WTC11 (cell line): ENCODE measurements around the gene MBP. TPM values are rescaled to one million over a fixed set of nuclear protein-coding genes. Genes with fewer than 3 reads are reported as not detected.

ENCODE experiments used
- ATAC-seq: fragments of 200-7000 bp; cut with Tn5 transposase; 2 replicates; pipeline ENCODE4 v1.10.0; 2021; ENCODE audit warnings: mild to moderate bottlenecking, moderate library complexity
- CTCF ChIA-PET: fragments of 300-600 bp; sonication (Branson Sonifier 250); formaldehyde crosslinking; loops from one replicate; lab custom pipeline; 2021; ENCODE audit warnings: antibody characterized with exemption; lab: Charles Lee
- POLR2A ChIA-PET: fragments of 350-600 bp; sonication (Branson Sonifier 250); formaldehyde crosslinking; loops from one replicate; lab custom pipeline; 2021; ENCODE audit warnings: antibody characterized with exemption; lab: Charles Lee
- DNase-seq: peaks from one replicate; pipeline ENCODE4 v3.0.0; 2021; ENCODE audit warnings: low spot score
- H3K27ac Mint-ChIP-seq: 2 replicates; pipeline ENCODE4 v1.8.0; 2021; ENCODE audit warnings: mixed read lengths
- H3K27me3 Mint-ChIP-seq: 2 replicates; pipeline ENCODE4 v1.8.0; 2021; ENCODE audit warnings: low read depth, mild to moderate bottlenecking, moderate library complexity, mixed read lengths
- H3K36me3 Mint-ChIP-seq: 2 replicates; pipeline ENCODE4 v1.8.0; 2021; ENCODE audit warnings: mixed read lengths
- H3K4me1 Mint-ChIP-seq: 2 replicates; pipeline ENCODE4 v1.8.0; 2022; ENCODE audit warnings: mixed read lengths
- H3K4me3 Mint-ChIP-seq: 2 replicates; pipeline ENCODE4 v1.8.0; 2021; ENCODE audit warnings: mild to moderate bottlenecking, moderate library complexity, mixed read lengths
- H3K9me3 Mint-ChIP-seq: 2 replicates; pipeline ENCODE4 v1.8.0; 2021; ENCODE audit warnings: mixed read lengths
- ATF1 ChIP-seq: sonication (generic); formaldehyde crosslinking; IDR thresholded peaks from 2 replicates; pipeline ENCODE4 v1.8.1; 2023; ENCODE audit warnings: mild to moderate bottlenecking, moderate library complexity, missing genetic modification reagents
- CBFB ChIP-seq: sonication (generic); formaldehyde crosslinking; IDR thresholded peaks from 2 replicates; pipeline ENCODE4 v1.8.1; 2022; ENCODE audit warnings: mild to moderate bottlenecking, low read depth, missing genetic modification reagents
- CREM ChIP-seq: sonication (generic); formaldehyde crosslinking; IDR thresholded peaks from 2 replicates; pipeline ENCODE4 v1.8.1; 2022; ENCODE audit warnings: mild to moderate bottlenecking, missing genetic modification reagents, moderate library complexity
- MXD4 ChIP-seq: fragments of 250-450 bp; sonication (Bioruptor Pico); IDR thresholded peaks from 2 replicates; pipeline ENCODE4 v1.8.0; 2021; ENCODE audit warnings: mild to moderate bottlenecking, moderate library complexity, borderline replicate concordance
- NR1H2 ChIP-seq: sonication (generic); formaldehyde crosslinking; IDR thresholded peaks from 2 replicates; pipeline ENCODE4 v1.9.0; 2021; ENCODE audit warnings: mild to moderate bottlenecking, moderate library complexity, missing genetic modification reagents
- NR3C1 ChIP-seq: sonication (generic); formaldehyde crosslinking; conservative IDR thresholded peaks from 2 replicates; pipeline ENCODE4 v1.8.1; 2023; ENCODE audit warnings: low read depth, mild to moderate bottlenecking, missing genetic modification reagents
- SMAD3 ChIP-seq: sonication (generic); formaldehyde crosslinking; IDR thresholded peaks from 2 replicates; pipeline ENCODE4 v1.8.0; 2022; ENCODE audit warnings: missing genetic modification reagents, mild to moderate bottlenecking, borderline replicate concordance
- SMAD4 ChIP-seq: sonication (generic); formaldehyde crosslinking; IDR thresholded peaks from 2 replicates; pipeline ENCODE4 v1.8.0; 2022; ENCODE audit warnings: mild to moderate bottlenecking, missing genetic modification reagents
- SOX15 ChIP-seq: fragments of 250-450 bp; sonication (Bioruptor Pico); IDR thresholded peaks from 2 replicates; pipeline ENCODE4 v1.9.0; 2021; ENCODE audit warnings: mild to moderate bottlenecking
- TCF7 ChIP-seq: sonication (generic); formaldehyde crosslinking; IDR thresholded peaks from 2 replicates; pipeline ENCODE4 v1.8.0; 2022; ENCODE audit warnings: mild to moderate bottlenecking, low read depth, missing genetic modification reagents, moderate library complexity
- TEAD4 ChIP-seq: sonication (generic); formaldehyde crosslinking; IDR thresholded peaks from 2 replicates; pipeline ENCODE4 v1.8.0; 2022; ENCODE audit warnings: mild to moderate bottlenecking, missing genetic modification reagents
- TP53 ChIP-seq: sonication (generic); formaldehyde crosslinking; IDR thresholded peaks from 2 replicates; pipeline ENCODE4 v1.8.1; 2023; ENCODE audit warnings: mild to moderate bottlenecking, missing genetic modification reagents
- ZBTB21 ChIP-seq: sonication (generic); formaldehyde crosslinking; IDR thresholded peaks from 2 replicates; pipeline ENCODE4 v1.8.1; 2023; ENCODE audit warnings: mild to moderate bottlenecking, missing genetic modification reagents, borderline replicate concordance
- ZNF121 ChIP-seq: sonication (generic); formaldehyde crosslinking; IDR thresholded peaks from 2 replicates; pipeline ENCODE4 v1.8.0; 2023; ENCODE audit warnings: missing genetic modification reagents
- ZNF138 ChIP-seq: sonication (generic); formaldehyde crosslinking; conservative IDR thresholded peaks from 2 replicates; pipeline ENCODE4 v1.8.1; 2022; ENCODE audit warnings: mild to moderate bottlenecking, moderate library complexity, missing genetic modification reagents
- ZNF219 ChIP-seq: sonication (generic); formaldehyde crosslinking; IDR thresholded peaks from 2 replicates; pipeline ENCODE4 v1.8.0; 2023; ENCODE audit warnings: missing genetic modification reagents, mild to moderate bottlenecking, borderline replicate concordance
- ZNF317 ChIP-seq: sonication (generic); formaldehyde crosslinking; IDR thresholded peaks from 2 replicates; pipeline ENCODE4 v1.8.1; 2023; ENCODE audit warnings: low read depth, mild to moderate bottlenecking, moderate library complexity, missing genetic modification reagents, borderline replicate concordance
- ZNF671 ChIP-seq: fragments of 250-450 bp; sonication (Bioruptor Pico); IDR thresholded peaks from 2 replicates; pipeline ENCODE4 v1.8.0; 2021; ENCODE audit warnings: mild to moderate bottlenecking
- total RNA-seq: library from RNA; stranded (reverse); gene quantifications from 3 replicates; pipeline ENCODE4 v1.2.3, GENCODE V29; 2021
- TF ChIP-seq, protein P1 (sequence below): fragments of 250-450 bp; sonication (Bioruptor Pico); IDR thresholded peaks from 2 replicates; pipeline ENCODE4 v1.9.0; 2021; ENCODE audit warnings: mild to moderate bottlenecking
- TF ChIP-seq, protein P2 (sequence below): sonication (generic); formaldehyde crosslinking; IDR thresholded peaks from 2 replicates; pipeline ENCODE4 v1.8.0; 2023; ENCODE audit warnings: missing genetic modification reagents, mild to moderate bottlenecking, borderline replicate concordance
- TF ChIP-seq, protein P3 (sequence below): sonication (generic); formaldehyde crosslinking; IDR thresholded peaks from 2 replicates; pipeline ENCODE4 v1.8.1; 2023; ENCODE audit warnings: mild to moderate bottlenecking, missing genetic modification reagents, borderline replicate concordance
- TF ChIP-seq, protein P4 (sequence below): fragments of 250-450 bp; sonication (Bioruptor Pico); IDR thresholded peaks from 2 replicates; pipeline ENCODE4 v1.9.0; 2021; ENCODE audit warnings: mild to moderate bottlenecking
- TF ChIP-seq, protein P5 (sequence below): fragments of 250-450 bp; sonication (Bioruptor Pico); IDR thresholded peaks from 2 replicates; pipeline ENCODE4 v1.9.0; 2021; ENCODE audit warnings: moderate library complexity, mild to moderate bottlenecking, inconsistent platforms, borderline replicate concordance

Gene MBP
- total RNA-seq, 1 experiment from 2014 or later = 19.6 TPM

DNA sequence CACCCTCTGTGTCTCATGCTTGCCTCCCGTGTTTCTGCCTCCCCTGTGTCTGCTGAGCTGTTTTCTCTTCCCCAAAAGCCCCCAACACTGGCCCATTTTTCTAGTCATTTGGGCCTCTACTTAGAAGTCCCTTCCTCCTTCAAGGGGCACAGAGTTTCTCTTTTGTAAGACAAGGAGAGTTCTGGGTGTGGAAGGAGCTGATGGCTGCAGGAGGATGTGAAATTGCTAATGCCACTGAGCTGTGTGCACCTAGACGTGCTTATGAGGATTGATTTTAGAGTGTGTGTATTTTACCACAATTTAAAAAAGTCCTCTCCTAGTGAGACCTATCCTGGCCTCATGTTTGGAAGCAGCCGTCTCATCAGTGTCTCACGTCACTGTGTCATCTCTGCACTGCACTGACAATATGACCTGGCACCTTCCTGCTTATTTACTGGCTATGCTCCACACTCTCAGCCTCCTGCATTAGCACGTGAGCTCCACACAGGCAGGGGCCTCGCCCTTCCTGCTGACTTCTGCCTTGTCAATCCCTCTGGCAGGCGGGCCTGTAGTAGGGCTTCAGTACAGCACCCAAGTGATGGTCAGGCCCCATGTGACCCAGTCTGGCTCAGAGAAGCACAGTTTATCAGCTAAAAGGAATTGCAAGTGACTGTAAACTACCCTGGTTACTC lies 8.0 kb upstream of the MBP start:
- H3K36me3 Mint-ChIP-seq = peaks cover 35% of the 10 kb centered on the region
- ChIA-PET POLR2A (no interaction called here), CTCF (interaction anchor here (0.6 to 1.3 kb wide), 2 partner anchors 71 to 928 kb away, joined by 4 to 6 read pairs; no protein-coding TSS in a partner anchor)
- peaks cover 39% of the 10 kb centered on the region for H3K9me3 Mint-ChIP-seq
- H3K27me3 Mint-ChIP-seq = peaks cover 5% of the 10 kb centered on the region
- DNase-seq (no peak), ATAC-seq (no peak)
- H3K27ac Mint-ChIP-seq = no peak overlapping the region
- no peaks in the 10 kb centered on the region for H3K4me1 Mint-ChIP-seq
- H3K4me3 Mint-ChIP-seq = no peak overlapping the region
- TF ChIP-seq MXD4 (CRISPR knock-in tag) = no peak
- TF ChIP-seq NR3C1 (CRISPR knock-in tag) = no peak
- TF ChIP-seq, protein P1, sequence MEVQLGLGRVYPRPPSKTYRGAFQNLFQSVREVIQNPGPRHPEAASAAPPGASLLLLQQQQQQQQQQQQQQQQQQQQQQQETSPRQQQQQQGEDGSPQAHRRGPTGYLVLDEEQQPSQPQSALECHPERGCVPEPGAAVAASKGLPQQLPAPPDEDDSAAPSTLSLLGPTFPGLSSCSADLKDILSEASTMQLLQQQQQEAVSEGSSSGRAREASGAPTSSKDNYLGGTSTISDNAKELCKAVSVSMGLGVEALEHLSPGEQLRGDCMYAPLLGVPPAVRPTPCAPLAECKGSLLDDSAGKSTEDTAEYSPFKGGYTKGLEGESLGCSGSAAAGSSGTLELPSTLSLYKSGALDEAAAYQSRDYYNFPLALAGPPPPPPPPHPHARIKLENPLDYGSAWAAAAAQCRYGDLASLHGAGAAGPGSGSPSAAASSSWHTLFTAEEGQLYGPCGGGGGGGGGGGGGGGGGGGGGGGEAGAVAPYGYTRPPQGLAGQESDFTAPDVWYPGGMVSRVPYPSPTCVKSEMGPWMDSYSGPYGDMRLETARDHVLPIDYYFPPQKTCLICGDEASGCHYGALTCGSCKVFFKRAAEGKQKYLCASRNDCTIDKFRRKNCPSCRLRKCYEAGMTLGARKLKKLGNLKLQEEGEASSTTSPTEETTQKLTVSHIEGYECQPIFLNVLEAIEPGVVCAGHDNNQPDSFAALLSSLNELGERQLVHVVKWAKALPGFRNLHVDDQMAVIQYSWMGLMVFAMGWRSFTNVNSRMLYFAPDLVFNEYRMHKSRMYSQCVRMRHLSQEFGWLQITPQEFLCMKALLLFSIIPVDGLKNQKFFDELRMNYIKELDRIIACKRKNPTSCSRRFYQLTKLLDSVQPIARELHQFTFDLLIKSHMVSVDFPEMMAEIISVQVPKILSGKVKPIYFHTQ (CRISPR knock-in tag) = no peak
- TF ChIP-seq, protein P2, sequence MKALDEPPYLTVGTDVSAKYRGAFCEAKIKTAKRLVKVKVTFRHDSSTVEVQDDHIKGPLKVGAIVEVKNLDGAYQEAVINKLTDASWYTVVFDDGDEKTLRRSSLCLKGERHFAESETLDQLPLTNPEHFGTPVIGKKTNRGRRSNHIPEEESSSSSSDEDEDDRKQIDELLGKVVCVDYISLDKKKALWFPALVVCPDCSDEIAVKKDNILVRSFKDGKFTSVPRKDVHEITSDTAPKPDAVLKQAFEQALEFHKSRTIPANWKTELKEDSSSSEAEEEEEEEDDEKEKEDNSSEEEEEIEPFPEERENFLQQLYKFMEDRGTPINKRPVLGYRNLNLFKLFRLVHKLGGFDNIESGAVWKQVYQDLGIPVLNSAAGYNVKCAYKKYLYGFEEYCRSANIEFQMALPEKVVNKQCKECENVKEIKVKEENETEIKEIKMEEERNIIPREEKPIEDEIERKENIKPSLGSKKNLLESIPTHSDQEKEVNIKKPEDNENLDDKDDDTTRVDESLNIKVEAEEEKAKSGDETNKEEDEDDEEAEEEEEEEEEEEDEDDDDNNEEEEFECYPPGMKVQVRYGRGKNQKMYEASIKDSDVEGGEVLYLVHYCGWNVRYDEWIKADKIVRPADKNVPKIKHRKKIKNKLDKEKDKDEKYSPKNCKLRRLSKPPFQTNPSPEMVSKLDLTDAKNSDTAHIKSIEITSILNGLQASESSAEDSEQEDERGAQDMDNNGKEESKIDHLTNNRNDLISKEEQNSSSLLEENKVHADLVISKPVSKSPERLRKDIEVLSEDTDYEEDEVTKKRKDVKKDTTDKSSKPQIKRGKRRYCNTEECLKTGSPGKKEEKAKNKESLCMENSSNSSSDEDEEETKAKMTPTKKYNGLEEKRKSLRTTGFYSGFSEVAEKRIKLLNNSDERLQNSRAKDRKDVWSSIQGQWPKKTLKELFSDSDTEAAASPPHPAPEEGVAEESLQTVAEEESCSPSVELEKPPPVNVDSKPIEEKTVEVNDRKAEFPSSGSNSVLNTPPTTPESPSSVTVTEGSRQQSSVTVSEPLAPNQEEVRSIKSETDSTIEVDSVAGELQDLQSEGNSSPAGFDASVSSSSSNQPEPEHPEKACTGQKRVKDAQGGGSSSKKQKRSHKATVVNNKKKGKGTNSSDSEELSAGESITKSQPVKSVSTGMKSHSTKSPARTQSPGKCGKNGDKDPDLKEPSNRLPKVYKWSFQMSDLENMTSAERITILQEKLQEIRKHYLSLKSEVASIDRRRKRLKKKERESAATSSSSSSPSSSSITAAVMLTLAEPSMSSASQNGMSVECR (CRISPR knock-in tag) = no peak
- no peak for TF ChIP-seq TEAD4 (CRISPR knock-in tag)
- no peak for TF ChIP-seq SMAD4
- TF ChIP-seq ZNF121 = no peak
- no peak for TF ChIP-seq SOX15 (CRISPR knock-in tag)
- TF ChIP-seq, protein P3, sequence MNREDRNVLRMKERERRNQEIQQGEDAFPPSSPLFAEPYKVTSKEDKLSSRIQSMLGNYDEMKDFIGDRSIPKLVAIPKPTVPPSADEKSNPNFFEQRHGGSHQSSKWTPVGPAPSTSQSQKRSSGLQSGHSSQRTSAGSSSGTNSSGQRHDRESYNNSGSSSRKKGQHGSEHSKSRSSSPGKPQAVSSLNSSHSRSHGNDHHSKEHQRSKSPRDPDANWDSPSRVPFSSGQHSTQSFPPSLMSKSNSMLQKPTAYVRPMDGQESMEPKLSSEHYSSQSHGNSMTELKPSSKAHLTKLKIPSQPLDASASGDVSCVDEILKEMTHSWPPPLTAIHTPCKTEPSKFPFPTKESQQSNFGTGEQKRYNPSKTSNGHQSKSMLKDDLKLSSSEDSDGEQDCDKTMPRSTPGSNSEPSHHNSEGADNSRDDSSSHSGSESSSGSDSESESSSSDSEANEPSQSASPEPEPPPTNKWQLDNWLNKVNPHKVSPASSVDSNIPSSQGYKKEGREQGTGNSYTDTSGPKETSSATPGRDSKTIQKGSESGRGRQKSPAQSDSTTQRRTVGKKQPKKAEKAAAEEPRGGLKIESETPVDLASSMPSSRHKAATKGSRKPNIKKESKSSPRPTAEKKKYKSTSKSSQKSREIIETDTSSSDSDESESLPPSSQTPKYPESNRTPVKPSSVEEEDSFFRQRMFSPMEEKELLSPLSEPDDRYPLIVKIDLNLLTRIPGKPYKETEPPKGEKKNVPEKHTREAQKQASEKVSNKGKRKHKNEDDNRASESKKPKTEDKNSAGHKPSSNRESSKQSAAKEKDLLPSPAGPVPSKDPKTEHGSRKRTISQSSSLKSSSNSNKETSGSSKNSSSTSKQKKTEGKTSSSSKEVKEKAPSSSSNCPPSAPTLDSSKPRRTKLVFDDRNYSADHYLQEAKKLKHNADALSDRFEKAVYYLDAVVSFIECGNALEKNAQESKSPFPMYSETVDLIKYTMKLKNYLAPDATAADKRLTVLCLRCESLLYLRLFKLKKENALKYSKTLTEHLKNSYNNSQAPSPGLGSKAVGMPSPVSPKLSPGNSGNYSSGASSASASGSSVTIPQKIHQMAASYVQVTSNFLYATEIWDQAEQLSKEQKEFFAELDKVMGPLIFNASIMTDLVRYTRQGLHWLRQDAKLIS = no peak
- no peak for TF ChIP-seq SMAD3 (CRISPR knock-in tag)
- TF ChIP-seq ATF1 = no peak
- no peak for TF ChIP-seq NR1H2 (CRISPR knock-in tag)
- no peak for TF ChIP-seq TCF7
- no peak for TF ChIP-seq CBFB (CRISPR knock-in tag)

DNA sequence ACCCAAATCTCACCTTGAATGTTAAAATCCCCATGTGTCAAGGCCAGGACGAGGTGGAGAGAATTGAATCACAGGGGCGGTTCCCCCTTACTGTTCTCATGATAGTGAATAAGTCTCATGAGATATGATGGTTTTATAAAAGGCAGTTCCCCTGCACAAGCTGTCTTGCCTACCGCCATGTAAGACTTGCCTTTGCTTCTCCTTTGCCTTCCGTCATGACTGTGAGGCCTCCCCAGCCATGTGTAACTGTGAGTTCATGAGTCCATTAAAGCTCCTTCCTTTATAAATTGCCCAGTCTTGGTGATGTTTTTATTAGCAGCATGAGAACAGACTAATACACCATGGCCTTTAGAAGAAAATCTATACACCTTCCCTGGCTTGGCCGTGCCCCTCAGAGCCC lies 7.4 kb upstream of the MBP start:
- DNase-seq (no peak), ATAC-seq (no peak)
- CTCF ChIA-PET = interaction anchor here (1.3 kb wide), 1 partner anchor 71 kb away, joined by 6 read pairs; no protein-coding TSS in a partner anchor
- H3K27me3 Mint-ChIP-seq = peaks cover 10% of the 10 kb centered on the region
- H3K4me1 Mint-ChIP-seq = no peaks in the 10 kb centered on the region
- H3K9me3 Mint-ChIP-seq = peaks cover 37% of the 10 kb centered on the region
- H3K36me3 Mint-ChIP-seq = peaks cover 34% of the 10 kb centered on the region
- H3K27ac Mint-ChIP-seq = no peak overlapping the region
- no peak overlapping the region for H3K4me3 Mint-ChIP-seq
- POLR2A ChIA-PET = no interaction called here
- TF ChIP-seq, protein P4, sequence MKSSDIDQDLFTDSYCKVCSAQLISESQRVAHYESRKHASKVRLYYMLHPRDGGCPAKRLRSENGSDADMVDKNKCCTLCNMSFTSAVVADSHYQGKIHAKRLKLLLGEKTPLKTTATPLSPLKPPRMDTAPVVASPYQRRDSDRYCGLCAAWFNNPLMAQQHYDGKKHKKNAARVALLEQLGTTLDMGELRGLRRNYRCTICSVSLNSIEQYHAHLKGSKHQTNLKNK = no peak
- no peak for TF ChIP-seq SMAD4
- TF ChIP-seq ZNF671 (CRISPR knock-in tag) = no peak
- TF ChIP-seq ZNF317 = no peak
- no peak for TF ChIP-seq ZNF138 (CRISPR knock-in tag)
- no peak for TF ChIP-seq ZNF219
- TF ChIP-seq TP53 (CRISPR knock-in tag) = no peak
- no peak for TF ChIP-seq CREM (CRISPR knock-in tag)
- no peak for TF ChIP-seq ZBTB21
- TF ChIP-seq, protein P5, sequence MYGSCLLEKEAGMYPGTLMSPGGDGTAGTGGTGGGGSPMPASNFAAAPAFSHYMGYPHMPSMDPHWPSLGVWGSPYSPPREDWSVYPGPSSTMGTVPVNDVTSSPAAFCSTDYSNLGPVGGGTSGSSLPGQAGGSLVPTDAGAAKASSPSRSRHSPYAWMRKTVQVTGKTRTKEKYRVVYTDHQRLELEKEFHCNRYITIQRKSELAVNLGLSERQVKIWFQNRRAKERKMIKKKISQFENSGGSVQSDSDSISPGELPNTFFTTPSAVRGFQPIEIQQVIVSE = no peak
